ENCODE results near the gene POLD3.
"Not testable (repeated sequence)": the region's sequence is repeated elsewhere in the genome, so short reads cannot be mapped to it uniquely, and the experiment has no call there.

The POLD3 gene

DNA sequence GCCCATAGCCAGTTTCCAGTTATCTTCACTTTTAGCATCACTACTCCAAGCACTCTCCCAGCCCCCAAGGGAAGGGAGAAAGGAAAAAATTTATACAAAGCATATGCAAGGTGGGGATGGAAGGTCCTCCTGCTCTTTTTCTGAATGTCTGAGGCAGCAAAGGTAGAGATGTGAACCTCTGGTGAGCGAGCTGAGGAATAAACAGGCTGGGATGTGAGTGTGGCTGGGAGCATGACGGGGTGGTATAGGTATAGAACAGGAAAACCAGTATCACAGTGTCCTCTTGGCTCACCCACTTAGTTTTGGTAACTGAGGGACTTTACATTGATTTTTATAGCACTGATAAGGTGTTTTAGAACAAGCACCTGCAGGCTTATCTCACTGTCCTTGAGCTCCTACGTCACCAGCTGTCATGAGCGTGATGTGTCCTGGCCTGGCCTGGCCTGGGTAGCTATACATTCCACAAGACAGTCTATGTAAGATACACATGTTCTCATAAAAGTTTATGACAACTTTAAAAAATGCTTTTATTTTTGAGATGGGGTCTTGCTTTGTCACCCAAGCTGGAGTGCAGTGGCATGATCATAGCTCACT is 10.3 kb upstream of the POLD3 start:
- no peak for DNase-seq (ENCODE audit: low spot score)

DNA sequence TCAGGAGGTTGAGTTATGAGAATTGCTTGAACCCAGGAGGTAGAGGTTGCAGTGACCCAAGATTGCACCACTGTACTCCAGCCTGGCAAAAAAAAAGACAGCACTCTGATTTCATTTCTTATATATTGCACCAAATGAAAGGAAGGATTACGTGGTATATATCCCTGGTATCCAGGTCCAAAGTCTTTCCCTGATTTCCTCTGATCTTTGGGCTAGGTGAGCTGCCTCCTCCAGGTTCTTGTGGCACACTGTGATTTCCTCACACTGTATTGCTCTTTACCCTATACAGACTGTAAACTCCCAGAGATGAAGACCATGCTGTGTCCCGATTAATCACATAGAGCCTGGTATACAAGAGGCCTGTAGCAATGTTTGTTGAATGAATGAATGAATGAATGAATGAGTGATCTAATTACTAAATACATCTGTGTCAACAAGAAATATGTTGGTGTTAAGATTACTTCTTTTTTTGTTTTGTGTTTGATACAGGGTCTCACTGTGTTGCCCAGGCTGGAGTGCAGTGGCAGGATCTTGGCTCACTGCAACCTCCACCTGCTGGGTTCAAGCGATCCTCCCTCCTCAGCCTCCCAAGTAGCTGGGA is 9.3 kb upstream of the POLD3 start:
- DNase-seq (ENCODE audit: low spot score): no peak

DNA sequence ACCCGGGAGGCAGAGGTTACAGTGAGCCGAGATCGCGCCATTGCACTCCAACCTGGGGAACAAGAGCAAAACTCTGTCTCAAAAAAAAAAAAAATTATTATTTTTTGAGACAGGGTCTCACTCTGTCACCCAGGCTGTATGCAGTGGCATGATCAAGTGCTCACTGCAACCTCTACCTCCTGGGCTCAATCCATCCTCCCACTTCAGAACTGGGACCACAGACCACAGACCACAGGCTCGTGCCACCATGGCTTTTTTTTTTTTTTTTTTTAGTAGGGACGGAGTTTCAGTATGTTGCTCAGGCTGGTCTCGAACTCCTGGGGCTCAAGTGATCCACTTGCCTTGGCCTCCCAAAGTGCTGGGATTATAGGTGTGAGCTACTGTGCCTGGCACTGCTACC is 1.9 kb upstream of the POLD3 start:
- DNase-seq (ENCODE audit: low spot score): not testable (repeated sequence)

DNA sequence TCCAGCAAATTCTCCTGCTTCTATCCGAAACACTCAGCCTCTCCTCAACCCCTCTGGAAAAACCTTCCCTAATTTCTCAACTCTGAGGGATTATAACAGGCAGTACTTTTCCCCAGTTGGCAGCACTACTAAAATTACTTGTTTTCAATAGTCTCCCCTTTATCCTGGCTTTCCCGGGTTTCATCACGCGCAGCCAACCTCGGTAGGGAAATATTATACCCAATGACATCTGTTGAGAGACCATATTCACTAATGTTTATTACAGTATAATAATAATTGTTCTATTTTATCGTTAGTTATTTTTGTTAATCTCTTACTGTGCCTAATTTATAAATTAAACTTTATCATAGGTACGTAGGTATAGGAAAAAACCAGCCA is 330 bp upstream of the POLD3 start:
- DNase-seq (ENCODE audit: low spot score): no peak

DNA sequence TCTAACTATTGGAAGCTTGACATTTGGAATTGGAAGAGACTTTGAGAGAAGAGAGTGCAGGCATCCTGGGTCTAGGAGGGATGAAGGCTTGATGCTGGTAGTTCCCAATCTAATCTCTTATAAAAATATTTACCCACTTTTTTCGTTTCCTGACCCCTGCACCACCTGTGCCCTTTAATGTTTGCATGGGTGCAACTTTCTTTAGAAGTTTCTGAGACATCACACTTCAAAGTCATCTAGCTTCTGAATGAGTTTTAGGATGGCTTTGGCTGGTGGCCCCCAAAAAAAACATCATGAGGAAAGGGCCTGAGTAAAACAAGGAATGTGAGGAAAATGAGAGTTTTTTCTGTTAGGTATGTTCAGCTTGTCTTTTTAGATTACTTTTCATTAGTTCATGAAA is 1.1 kb downstream of the POLD3 start:
- DNase-seq (ENCODE audit: low spot score): no peak

DNA sequence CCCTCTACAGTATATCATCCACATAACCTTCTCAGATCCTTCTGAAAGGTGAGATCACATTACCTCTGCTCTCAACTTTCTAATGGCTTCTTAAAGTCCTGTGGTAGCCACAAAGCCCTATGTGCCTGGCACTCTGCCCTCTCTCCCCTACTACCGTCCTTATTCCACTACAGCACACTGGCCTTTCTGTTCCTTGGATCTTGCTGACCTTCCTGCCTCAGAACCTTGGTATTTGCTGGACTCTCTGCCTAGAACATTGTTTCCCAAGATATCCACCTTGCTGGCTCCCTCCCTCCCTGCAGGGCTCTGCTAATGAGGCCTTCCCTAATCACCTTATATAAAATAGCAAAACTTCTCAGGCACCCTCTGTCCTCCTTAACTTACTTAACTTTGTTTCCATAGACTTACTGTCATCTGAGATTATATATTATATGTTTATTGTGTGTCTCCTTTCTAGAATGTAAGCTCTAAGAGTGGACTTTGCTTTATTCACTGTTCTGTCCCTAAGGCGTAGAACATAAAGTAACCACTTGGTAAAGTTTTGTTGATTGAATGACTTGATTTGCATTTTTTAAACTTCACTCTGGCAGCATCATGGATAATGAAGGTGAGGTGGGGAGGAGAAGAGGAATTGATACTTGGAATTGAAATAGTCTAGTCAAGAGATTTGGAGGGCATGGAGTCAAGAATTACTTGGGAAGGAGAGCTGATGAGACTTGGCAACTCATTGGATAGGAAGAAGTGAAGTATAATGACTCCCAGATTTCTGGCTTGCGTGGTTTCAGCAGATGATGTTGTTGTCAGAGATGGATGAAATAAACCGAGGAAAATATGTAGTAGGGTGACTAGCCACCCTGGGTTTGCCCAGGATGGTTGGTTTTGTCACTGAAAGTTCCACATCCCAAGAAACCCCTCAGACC is 10.5 kb downstream of the POLD3 start:
- no peak for DNase-seq (ENCODE audit: low spot score)

DNA sequence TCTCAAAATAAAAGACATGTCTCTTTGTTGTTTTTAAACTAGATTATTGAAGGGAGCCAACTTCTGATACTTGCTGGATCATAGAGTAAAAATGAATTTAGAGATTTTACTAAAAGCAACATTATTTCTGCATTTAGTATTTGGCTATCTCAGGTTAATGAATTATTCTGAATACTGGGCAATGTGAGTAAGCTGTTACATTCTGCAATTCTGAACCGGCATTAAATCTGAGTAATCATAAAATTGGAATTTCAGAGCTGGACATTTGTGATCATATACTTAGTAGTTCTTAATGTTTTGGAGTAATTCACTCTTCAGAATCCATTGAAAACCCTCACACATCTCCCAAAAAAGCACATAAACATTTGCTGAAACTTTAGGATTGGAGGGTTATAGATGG is 11.5 kb downstream of the POLD3 start:
- no peak for DNase-seq (ENCODE audit: low spot score)

DNA sequence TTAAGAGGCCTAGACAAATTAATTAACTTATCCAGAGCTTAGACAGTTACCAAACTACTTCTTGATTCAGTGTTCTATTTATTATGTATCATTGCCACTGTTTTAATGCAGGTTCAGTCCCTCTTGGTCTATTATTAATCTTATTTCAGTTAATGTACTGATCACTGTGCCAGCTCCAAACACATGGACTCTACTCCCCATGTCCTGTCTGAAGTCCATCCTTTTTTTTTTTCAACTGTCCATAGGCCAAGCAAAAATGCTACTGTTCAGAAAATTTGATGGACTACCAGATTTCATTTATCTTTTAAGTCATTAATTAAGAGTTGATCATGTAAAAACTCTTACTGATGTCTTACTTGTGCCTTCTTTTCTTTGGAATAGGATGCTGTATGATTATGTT is 11.9 kb downstream of the POLD3 start:
- no peak for DNase-seq (ENCODE audit: low spot score)

DNA sequence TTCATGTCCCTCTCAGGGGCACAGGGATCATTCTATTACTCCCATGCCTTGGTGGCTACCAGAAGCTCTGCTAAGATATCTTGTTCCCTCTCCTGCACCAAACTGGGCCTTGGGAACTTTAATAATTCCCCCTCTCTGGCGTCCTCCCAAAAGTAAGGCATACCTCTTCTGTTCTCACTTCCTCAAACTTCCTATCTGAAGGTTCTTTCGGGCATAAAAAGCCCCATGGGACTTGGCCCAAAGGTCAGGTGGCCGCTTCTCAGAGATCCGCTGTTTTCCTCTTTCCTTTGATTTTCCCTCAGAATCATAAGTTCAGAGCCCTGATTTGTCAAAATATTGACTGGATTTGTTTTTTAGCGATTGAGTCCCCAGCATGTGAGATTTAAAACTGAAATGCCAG is 13.0 kb downstream of the POLD3 start:
- no peak for DNase-seq (ENCODE audit: low spot score)

DNA sequence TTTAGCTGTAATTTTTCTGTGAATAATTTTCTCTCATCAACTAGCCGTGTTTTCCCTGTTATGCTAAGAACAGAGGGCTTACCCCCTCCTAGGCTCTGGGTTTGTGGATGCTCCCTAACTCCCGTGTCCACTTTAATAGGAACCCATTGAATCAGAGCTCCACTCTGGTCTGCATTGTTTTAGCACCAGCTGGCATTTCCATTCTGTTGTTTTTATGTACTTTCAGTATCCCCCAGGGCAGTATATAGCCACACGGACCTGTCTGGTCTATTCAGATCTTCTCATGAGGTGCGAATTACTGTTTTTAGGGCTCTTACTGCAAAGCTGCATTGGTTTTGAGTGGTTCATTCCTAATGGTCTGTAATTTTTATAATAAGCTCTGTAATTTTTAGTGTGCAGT is 16.0 kb downstream of the POLD3 start:
- DNase-seq (ENCODE audit: low spot score): no peak

DNA sequence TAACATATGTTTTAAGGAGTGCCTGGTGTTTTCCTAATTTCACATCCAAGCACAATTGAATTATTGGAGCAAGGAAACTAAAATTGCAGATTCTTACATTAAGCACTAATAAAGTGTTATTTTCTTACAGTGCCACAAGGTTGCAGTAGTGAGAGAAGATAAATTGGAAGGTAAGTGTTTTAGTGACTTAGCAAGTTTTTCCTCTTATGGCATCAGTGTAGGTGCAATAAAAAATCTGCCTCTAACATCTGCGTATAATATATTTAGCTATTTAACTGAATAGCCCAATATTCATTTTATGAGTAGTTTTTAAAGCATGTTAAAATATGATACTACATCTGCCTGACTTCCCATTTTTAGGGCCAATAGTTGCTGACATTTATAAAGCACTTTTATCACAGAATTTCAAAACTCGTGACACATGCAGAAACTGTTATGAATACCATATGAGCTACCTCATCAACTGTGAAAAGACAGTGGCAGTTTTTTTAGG is 19.0 kb downstream of the POLD3 start:
- DNase-seq (ENCODE audit: low spot score): no peak

DNA sequence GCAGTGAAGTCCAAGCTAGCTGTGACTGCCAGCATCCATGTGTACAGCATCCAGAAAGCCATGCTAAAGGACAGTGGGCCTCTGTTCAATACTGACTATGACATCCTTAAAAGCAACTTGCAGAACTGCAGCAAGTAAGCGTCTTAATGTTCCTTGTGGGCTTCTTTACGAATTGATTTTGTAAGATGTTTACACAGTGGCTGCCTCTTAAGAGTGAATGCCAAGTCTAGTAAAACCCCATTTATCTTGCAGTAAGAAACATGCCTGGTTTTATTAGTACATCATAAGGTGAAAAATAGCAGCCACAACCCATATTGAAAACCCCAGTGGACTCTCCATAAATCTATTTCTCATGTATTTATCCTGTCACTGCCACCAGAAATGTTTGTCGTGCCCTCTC is 20.5 kb downstream of the POLD3 start:
- no peak for DNase-seq (ENCODE audit: low spot score)

DNA sequence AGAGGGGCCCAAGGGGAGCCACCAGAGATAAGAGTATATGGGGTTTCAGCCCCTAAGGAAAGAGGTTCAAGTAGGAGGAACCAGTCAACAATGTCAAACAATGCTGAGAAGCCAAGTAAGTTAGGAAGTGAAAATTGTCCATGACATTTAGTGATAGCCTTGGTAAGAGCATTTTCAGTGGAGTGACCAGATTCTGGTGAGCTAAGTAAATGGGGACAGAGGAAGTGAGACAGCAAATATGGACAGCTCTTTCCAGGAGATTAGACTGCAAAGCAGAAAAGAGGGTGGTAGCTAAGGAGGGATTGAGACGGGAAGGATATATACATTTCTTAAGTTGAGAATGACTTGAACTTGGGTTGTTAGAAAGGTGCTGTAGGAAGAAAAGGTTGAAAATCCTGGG is 22.9 kb downstream of the POLD3 start:
- no peak for DNase-seq (ENCODE audit: low spot score)

DNA sequence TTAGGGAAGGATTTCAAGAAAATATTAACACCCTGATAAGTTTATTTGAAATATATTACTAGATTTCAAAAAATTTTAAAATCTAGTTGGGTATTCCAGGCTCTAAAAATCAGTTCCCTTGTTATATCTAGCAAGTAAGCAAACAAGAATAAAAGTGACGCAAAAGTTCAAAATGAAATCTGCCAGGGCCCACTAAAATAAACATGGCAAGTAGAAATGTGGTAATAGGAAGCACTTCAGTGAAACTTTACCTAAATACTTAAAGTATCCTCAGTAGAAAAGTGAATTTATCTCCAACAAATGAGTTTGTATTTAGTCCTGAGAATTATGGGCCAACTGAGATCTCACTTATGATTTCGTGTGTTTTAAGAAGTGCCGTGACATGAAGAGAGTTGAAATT is 23.6 kb downstream of the POLD3 start:
- no peak for DNase-seq (ENCODE audit: low spot score)

DNA sequence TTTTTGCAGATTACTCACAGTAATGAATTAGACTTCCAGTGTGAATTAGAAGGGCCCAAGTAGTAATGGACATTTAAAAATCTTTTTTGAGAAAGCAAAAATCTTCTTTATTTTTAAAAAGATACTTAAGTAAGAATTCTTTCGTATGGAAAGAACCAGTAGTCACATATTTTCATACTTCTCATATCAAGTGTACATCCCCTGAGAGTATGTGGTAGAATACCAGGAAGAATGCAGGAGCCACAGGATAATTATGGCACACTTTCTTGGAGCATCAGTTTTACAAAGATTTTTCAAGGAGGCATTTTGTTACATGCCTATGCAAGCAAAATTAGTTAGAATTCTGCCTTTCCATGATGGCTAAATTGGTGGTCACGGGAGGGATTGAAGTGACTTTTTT is 28.1 kb downstream of the POLD3 start:
- no peak for DNase-seq (ENCODE audit: low spot score)

DNA sequence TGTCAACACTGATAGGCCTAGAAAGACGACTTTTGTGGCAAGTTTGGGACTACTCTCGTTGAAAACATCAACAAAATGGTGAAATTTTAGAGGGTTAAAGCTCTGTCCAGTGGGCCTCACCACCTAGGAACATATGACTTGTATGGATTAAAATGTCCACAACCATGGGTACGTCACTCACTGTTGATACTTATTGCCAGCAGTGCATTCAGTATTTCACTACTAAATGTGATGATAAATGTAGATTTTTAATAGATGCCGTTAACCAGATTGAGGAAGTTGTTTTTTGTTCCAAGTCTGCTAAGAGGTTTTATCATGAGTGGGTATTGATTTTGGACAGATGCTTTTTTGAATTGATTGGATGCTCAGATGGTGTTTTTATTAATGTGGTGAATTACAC is 33.7 kb downstream of the POLD3 start:
- DNase-seq (ENCODE audit: low spot score): no peak

DNA sequence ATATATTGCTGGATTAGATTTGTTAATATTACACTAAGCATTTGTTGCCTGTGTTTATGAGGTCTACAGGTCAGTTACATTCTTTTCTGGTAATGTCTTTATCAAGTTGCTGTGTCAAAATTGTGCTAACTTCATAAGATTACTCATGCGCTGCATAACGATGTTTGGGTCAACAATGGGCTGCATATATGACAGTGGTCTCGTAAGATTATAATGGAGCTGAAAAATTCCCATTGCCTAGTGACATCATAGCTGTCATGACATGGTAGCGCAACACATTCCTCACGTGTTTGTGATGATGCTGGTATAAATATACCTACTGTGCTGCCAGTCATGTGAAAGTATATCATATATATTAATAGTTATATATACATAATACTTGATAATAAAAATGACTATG is 34.2 kb downstream of the POLD3 start:
- no peak for DNase-seq (ENCODE audit: low spot score)

DNA sequence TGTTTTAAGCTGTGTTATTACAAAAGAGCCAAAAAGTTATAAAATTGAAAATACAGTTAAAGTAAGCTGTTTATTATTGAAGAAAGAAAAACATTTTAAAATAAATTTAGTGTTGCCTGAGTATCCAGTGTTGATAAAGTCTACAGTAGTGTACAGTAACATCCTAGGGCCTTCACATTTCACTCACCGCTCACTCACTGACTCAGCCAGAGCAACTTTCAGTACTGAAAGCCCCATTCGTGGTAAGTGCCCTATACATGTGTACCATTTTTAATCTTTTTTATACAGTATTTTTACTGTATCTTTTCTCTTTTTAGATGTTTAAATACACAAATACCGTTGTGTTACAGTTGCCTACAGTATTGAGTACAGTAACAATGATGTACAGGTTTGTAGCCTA is 35.0 kb downstream of the POLD3 start:
- DNase-seq (ENCODE audit: low spot score): no peak

DNA sequence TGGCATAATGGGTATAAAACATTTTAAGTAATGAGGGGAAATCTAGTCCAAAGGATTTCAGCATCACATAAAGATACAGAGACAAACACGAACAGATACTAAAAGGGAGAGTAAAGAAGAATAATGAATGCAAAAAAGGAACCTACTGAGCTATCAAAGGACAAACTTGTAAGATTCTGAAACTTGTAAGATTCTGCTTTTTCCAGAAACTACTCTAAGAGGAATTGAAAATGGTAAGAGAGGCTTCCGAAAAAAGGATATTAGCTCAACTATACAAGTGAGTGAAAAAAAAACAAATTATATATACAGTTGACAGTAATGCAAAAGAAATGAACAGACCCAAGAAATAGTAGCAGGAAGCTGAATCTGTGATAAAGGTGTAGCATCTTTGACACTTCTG is 37.7 kb downstream of the POLD3 start:
- no peak for DNase-seq (ENCODE audit: low spot score)

DNA sequence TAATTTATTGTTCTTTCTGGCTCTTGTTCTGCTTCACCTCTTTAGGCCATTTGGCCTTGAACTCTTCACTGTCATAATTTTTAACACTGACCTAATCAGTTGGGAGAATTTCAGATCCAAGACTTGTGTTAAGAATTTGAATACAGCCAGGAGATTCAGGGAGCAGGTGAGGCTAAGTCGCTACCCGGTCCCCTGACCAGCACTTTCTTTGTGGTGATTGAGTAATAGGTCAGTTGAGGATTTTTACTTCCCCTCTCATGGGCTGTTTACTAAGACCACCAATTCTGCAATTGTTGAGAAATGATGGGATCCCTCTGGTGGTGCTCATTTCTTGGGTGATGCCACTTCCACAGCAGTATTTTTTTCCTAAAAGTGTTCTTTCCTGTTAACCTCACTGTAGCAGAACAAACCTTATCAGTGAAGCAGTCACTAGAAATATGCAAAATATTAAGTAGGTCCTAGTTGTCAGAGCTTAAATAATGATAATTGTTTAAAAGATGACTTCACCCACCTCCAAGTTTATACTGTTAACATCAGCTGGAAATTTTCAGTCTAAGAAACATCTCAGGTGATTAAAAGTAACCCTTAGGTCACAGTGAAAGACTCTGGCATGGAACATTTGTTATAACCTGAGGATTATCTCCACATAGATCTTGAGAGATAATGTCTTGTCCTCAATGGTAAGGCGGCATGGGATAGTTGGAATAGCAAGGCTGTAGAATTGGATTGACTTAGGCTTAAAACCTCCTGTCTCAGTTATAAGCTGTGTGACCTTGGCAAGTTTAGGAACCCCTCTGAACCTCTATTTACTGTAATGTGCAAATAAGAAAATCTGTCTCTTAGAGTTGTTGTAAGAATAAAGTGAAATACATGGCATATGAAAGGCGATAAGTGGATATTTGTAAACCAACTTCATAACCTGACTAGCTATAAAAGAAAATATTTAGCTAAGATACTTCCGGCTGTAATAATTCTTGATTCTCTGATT is 41.3 kb downstream of the POLD3 start:
- DNase-seq (ENCODE audit: low spot score): no peak

DNA sequence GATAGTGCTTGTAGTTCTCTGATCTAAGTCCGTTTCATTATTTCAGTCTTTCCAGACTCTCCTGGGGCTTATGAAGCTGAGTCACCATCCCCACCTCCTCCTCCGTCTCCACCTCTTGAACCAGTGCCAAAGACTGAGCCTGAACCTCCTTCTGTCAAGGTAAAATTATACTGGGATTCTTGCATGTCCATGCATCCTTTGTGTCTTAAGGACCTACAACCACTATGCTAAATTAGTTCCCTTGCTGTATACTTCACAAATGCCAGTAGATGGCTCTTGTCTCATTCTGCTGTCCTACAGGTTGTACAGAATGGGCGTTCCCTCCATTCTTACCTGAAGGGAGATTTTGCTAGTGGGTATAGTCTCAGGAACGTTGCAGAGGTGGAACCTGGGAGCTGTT is 42.2 kb downstream of the POLD3 start:
- peak; percentile 17 for DNase-seq (ENCODE audit: low spot score)

DNA sequence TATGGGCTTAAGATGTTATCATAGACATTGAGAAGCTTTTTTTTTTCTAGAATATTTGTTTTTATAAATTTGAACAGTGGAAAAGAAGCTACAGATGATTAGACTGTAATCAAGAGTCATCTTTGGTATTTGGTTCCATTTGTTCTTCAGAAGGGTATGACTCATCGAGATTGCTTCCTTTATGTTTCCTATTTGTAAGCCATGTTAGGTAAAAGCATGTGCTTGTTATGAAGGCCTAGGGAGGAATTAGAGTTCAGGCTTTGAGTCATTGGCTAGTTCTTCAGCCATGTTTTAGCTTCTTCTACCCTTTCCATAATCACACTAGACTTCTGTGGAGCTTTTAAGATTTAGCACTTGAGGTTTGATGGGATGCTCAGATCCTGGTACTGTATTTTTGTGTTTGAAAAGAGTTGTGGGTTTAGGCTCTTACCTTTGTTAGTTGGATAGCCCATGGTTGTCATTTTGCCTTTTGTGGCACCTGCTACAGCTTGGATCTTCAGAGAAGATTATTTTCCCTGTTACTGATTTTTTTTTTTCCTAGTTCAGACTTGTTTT is 44.3 kb downstream of the POLD3 start:
- DNase-seq (ENCODE audit: low spot score): no peak
